GM23248 (cell line): Measurements from ENCODE around the gene NDUFS6. TPM values are rescaled to one million over a fixed set of nuclear protein-coding genes. Genes with fewer than 3 reads are reported as not detected.

ENCODE experiments used
- DNase-seq: peaks from one replicate; pipeline ENCODE4 v3.0.0-alpha.2; 2015
- H2AFZ ChIP-seq: fragments of 200-600 bp; sonication (generic); 2 replicates; pipeline ENCODE4 v1.6.1; 2016; ENCODE audit warnings: antibody characterized with exemption
- H3F3A ChIP-seq: fragments of 200-600 bp; sonication (generic); 2 replicates; pipeline ENCODE4 v1.6.1; 2016; ENCODE audit warnings: mild to moderate bottlenecking, antibody characterized with exemption, mixed run types; ENCODE audit not compliant: insufficient read depth
- H3K27ac ChIP-seq: fragments of 200-600 bp; sonication (generic); 2 replicates; pipeline ENCODE4 v1.5.1; 2016; ENCODE audit warnings: mild to moderate bottlenecking
- H3K27me3 ChIP-seq: fragments of 200-600 bp; sonication (generic); replicated peaks from 2 replicates; pipeline ENCODE4 v1.6.1; 2016; ENCODE audit warnings: mild to moderate bottlenecking; ENCODE audit not compliant: insufficient read depth
- H3K36me3 ChIP-seq: fragments of 200-600 bp; sonication (generic); 2 replicates; pipeline ENCODE4 v1.6.1; 2016; ENCODE audit warnings: low read depth, mild to moderate bottlenecking
- H3K4me1 ChIP-seq: fragments of 200-600 bp; sonication (generic); 2 replicates; pipeline ENCODE4 v1.6.1; 2016; ENCODE audit warnings: mild to moderate bottlenecking; ENCODE audit not compliant: insufficient read depth
- H3K4me2 ChIP-seq: fragments of 200-600 bp; sonication (generic); one replicate; pipeline ENCODE4 v1.6.1; 2016; ENCODE audit warnings: mild to moderate bottlenecking; ENCODE audit not compliant: unreplicated experiment
- H3K4me3 ChIP-seq: fragments of 200-600 bp; sonication (generic); 2 replicates; pipeline ENCODE4 v1.5.1; 2016; ENCODE audit warnings: mild to moderate bottlenecking
- H3K79me2 ChIP-seq: fragments of 200-600 bp; sonication (generic); 2 replicates; pipeline ENCODE4 v1.6.1; 2016; ENCODE audit warnings: mild to moderate bottlenecking; ENCODE audit not compliant: insufficient read depth
- H3K9ac ChIP-seq: fragments of 200-600 bp; sonication (generic); 2 replicates; pipeline ENCODE4 v1.6.1; 2016; ENCODE audit warnings: mild to moderate bottlenecking
- H3K9me2 ChIP-seq: fragments of 200-600 bp; sonication (generic); 2 replicates; pipeline ENCODE4 v1.6.1; 2016; ENCODE audit warnings: mixed run types, mild to moderate bottlenecking, moderate library complexity; ENCODE audit not compliant: insufficient read depth
- H3K9me3 ChIP-seq: fragments of 200-600 bp; sonication (generic); one replicate; pipeline ENCODE4 v1.6.1; 2017; ENCODE audit warnings: low read depth
- H4K20me1 ChIP-seq: fragments of 200-600 bp; sonication (generic); 2 replicates; pipeline ENCODE4 v1.6.0; 2016; ENCODE audit not compliant: insufficient read depth
- EZH2 ChIP-seq: fragments of 200-600 bp; sonication (generic); IDR thresholded peaks from 2 replicates; pipeline ENCODE4 v1.6.1; 2018; ENCODE audit warnings: antibody characterized with exemption, mild to moderate bottlenecking; ENCODE audit not compliant: insufficient read depth, poor library complexity, severe bottlenecking
- EZH2phosphoT487 ChIP-seq: fragments of 200-600 bp; sonication (generic); IDR thresholded peaks from 2 replicates; pipeline ENCODE4 v1.6.1; 2018; ENCODE audit warnings: antibody characterized with exemption, moderate library complexity, mild to moderate bottlenecking, low read depth; ENCODE audit not compliant: insufficient read depth
- WGBS, 2 experiments: methylation state at CpG; one replicate each; pipeline ENCODE4 v1.1.6; 2015 to 2017; ENCODE audit warnings: low lambda C conversion rate in 2 of 2, low coverage in 1 of 2; ENCODE audit errors: missing lambda C conversion rate in 2 of 2; 5-methylcytosine and 5-hydroxymethylcytosine counted together
- in situ Hi-C: fragments of 300-500 bp; cut with MboI; formaldehyde crosslinking; loops from 2 replicates; pipeline ENCODE4 v1.15.0; 2020
- polyA plus RNA-seq: library from polyadenylated mRNA; unstranded; fragments of >200 nt; fragmentation: Nextera tagmentation; extraction: Ambion mirVana; gene quantifications from 2 replicates; pipeline ENCODE4 v1.2.1, GENCODE V29; 2016
- total RNA-seq: library from RNA; depleted of rRNA; stranded (reverse); fragments of >200 nt; shearing (Covaris generic); gene quantifications from 2 replicates; pipeline ENCODE4 v1.2.3, GENCODE V29; 2014

NDUFS6 gene
- total and polyA plus RNA-seq, 2 experiments from 2014 or later: 39.6 to 106 TPM

GRCh38 chr5:1806199-1806598 lies 5.0 kb downstream of the NDUFS6 start:
- Histone ChIP-seq H3K27ac (no peak overlapping the region), H3K36me3 (peaks cover 5% of the 10 kb centered on the region), H3K9me2 (no peaks in the 10 kb centered on the region), H3F3A (no peaks in the 10 kb centered on the region), H3K4me2 (no peak overlapping the region), H2AFZ (no peak overlapping the region), H3K27me3 (no peaks in the 10 kb centered on the region), H3K4me3 (no peak overlapping the region), H3K79me2 (peaks cover 98% of the 10 kb centered on the region), H3K4me1 (0 out of 2 replicates have a peak, but pooled peaks cover 6% of the 10 kb centered on the region), H3K9me3 (no peaks in the 10 kb centered on the region), H4K20me1 (no peaks in the 10 kb centered on the region), H3K9ac (no peak overlapping the region)
- TF ChIP-seq EZH2phosphoT487: no peak
- TF ChIP-seq EZH2: no peak
- in situ Hi-C loops: no loop called here
- 95% methylated on average over 15 of the region's 15 CpGs for WGBS, 2 experiments
- no peak for DNase-seq

- DNase-seq: no peak
- H3K4me1 ChIP-seq: 0 out of 2 replicates have a peak, but pooled peaks cover 6% of the 10 kb centered on the region
- H3K4me3 ChIP-seq: no peak overlapping the region
- H4K20me1 ChIP-seq: no peaks in the 10 kb centered on the region
- in situ Hi-C loops: no loop called here
- no peaks in the 10 kb centered on the region for H3K27me3 ChIP-seq
- no peaks in the 10 kb centered on the region for H3K9me3 ChIP-seq
- H3K4me2 ChIP-seq: no peak overlapping the region
- no peak overlapping the region for H3K27ac ChIP-seq
- no peaks in the 10 kb centered on the region for H3F3A ChIP-seq
- H3K36me3 ChIP-seq: peaks cover 13% of the 10 kb centered on the region
- peaks cover 98% of the 10 kb centered on the region for H3K79me2 ChIP-seq
- WGBS, 2 experiments: 87% methylated on average over 16 of the region's 16 CpGs
- no peak overlapping the region for H3K9ac ChIP-seq
- no peaks in the 10 kb centered on the region for H3K9me2 ChIP-seq
- TF ChIP-seq EZH2phosphoT487 (no peak), EZH2 (no peak)
- H2AFZ ChIP-seq: no peak overlapping the region
Observed at GRCh38 chr5:1806974-1807373, 5.8 kb downstream of the NDUFS6 start.

GRCh38 chr5:1807451-1808185 lies 6.4 kb downstream of the NDUFS6 start:
- DNase-seq: no peak
- H3K9ac ChIP-seq: no peak overlapping the region
- no peak overlapping the region for H2AFZ ChIP-seq
- H3K4me3 ChIP-seq: no peak overlapping the region
- no peaks in the 10 kb centered on the region for H3K9me3 ChIP-seq
- no peaks in the 10 kb centered on the region for H3K9me2 ChIP-seq
- H3K4me1 ChIP-seq: no peaks in the 10 kb centered on the region
- no peak overlapping the region for H3K27ac ChIP-seq
- H3K27me3 ChIP-seq: no peaks in the 10 kb centered on the region
- no peaks in the 10 kb centered on the region for H4K20me1 ChIP-seq
- TF ChIP-seq EZH2phosphoT487 (no peak), EZH2 (no peak)
- whole genome bisulfite sequencing, 2 experiments: 95 to 97% methylated on average over 20 of the region's 20 CpGs
- H3F3A ChIP-seq: no peaks in the 10 kb centered on the region
- no peak overlapping the region for H3K4me2 ChIP-seq
- in situ Hi-C loops: no loop called here
- peaks cover 98% of the 10 kb centered on the region for H3K79me2 ChIP-seq
- peaks cover 13% of the 10 kb centered on the region for H3K36me3 ChIP-seq

- 64 to 65% methylated on average over 3 of the region's 3 CpGs for WGBS, 2 experiments
- H3K36me3 ChIP-seq: peaks cover 13% of the 10 kb centered on the region
- peak; percentile 19 for DNase-seq
- no peak overlapping the region for H3K4me2 ChIP-seq
- no peaks in the 10 kb centered on the region for H4K20me1 ChIP-seq
- no peaks in the 10 kb centered on the region for H3K4me1 ChIP-seq
- H3F3A ChIP-seq: no peaks in the 10 kb centered on the region
- in situ Hi-C loops: no loop called here
- no peaks in the 10 kb centered on the region for H3K9me3 ChIP-seq
- H3K79me2 ChIP-seq: peaks cover 98% of the 10 kb centered on the region
- H3K27ac ChIP-seq: no peak overlapping the region
- H3K4me3 ChIP-seq: no peak overlapping the region
- TF ChIP-seq EZH2 (no peak), EZH2phosphoT487 (no peak)
- H3K9ac ChIP-seq: no peak overlapping the region
- H3K27me3 ChIP-seq: no peaks in the 10 kb centered on the region
- H3K9me2 ChIP-seq: no peaks in the 10 kb centered on the region
- H2AFZ ChIP-seq: no peak overlapping the region
Observed at GRCh38 chr5:1808439-1808838, 7.2 kb downstream of the NDUFS6 start.
